ENCODE results near the gene TBC1D9B.
A peak's percentile ranks its signal among the peaks of the same experiment; 100 is the strongest.

The TBC1D9B gene

GRCh38 chr5:179866241-179867078 lies 41.2 kb downstream of the TBC1D9B start:
- H3K27me3 ChIP-seq (replicated peaks in 2 of 5; ENCODE audit: control insufficient read depth in 4 of 5, insufficient read depth in 5 of 5, low read length in 4 of 5): no peaks in the 10 kb centered on the region
- ChIA-PET CTCF (interaction anchor here (1.1 kb wide), 1 partner anchor 107 kb away, joined by 3 read pairs; no protein-coding TSS in a partner anchor), POLR2A (no interaction called here)
- H3K27ac ChIP-seq (ENCODE audit: insufficient read depth in 1 of 2, low read depth in 1 of 2, low read length in 2 of 2, poor library complexity in 1 of 2, severe bottlenecking in 2 of 2): no peak overlapping the region
- no peaks in the 10 kb centered on the region for H3K9me3 ChIP-seq (ENCODE audit: control extremely low read depth in 1 of 5, control insufficient read depth in 4 of 5, insufficient read depth in 2 of 5, low read depth in 1 of 5, low read length in 4 of 5)
- H3K36me3 ChIP-seq (ENCODE audit: control insufficient read depth in 4 of 4, insufficient read depth in 4 of 4, low read length in 3 of 4): peaks cover 5 to 90% (median 71%) of the 10 kb centered on the region in 4 experiments
- H3K4me1 ChIP-seq (ENCODE audit: control extremely low read depth in 1 of 4, control insufficient read depth in 4 of 4, insufficient read depth in 4 of 4, low read length in 3 of 4): no peaks in the 10 kb centered on the region
- 93% methylated on average over 18 of the region's 21 CpGs for WGBS (ENCODE audit: insufficient coverage)
- DNase-seq: peak in 2 of 3 donors; percentile 26 to 33
- no peak overlapping the region for H3K4me3 ChIP-seq (ENCODE audit: control insufficient read depth in 1 of 7, extremely low read depth in 1 of 7, insufficient read depth in 4 of 7, low read depth in 2 of 7, low read length in 6 of 7)

GRCh38 chr5:179865491-179866240 lies 42.0 kb downstream of the TBC1D9B start:
- no peaks in the 10 kb centered on the region for H3K27me3 ChIP-seq (replicated peaks in 2 of 5; ENCODE audit: control insufficient read depth in 4 of 5, insufficient read depth in 5 of 5, low read length in 4 of 5)
- no peaks in the 10 kb centered on the region for H3K4me1 ChIP-seq (ENCODE audit: control extremely low read depth in 1 of 4, control insufficient read depth in 4 of 4, insufficient read depth in 4 of 4, low read length in 3 of 4)
- H3K36me3 ChIP-seq (ENCODE audit: control insufficient read depth in 4 of 4, insufficient read depth in 4 of 4, low read length in 3 of 4): peaks cover 5 to 82% (median 63%) of the 10 kb centered on the region in 4 experiments
- H3K27ac ChIP-seq (ENCODE audit: insufficient read depth in 1 of 2, low read depth in 1 of 2, low read length in 2 of 2, poor library complexity in 1 of 2, severe bottlenecking in 2 of 2): no peak overlapping the region
- no peak overlapping the region for H3K4me3 ChIP-seq (ENCODE audit: control insufficient read depth in 1 of 7, extremely low read depth in 1 of 7, insufficient read depth in 4 of 7, low read depth in 2 of 7, low read length in 6 of 7)
- H3K9me3 ChIP-seq (ENCODE audit: control extremely low read depth in 1 of 5, control insufficient read depth in 4 of 5, insufficient read depth in 2 of 5, low read depth in 1 of 5, low read length in 4 of 5): no peaks in the 10 kb centered on the region
- CTCF ChIA-PET: no interaction called here
- DNase-seq: no peak
- 95% methylated on average over 12 of the region's 15 CpGs for WGBS (ENCODE audit: insufficient coverage)
- POLR2A ChIA-PET: interaction anchor here (0.7 kb wide), 1 partner anchor 9 kb away, joined by 3 read pairs; no protein-coding TSS in a partner anchor

GRCh38 chr5:179864686-179865085 lies 43.0 kb downstream of the TBC1D9B start:
- DNase-seq: no peak
- H3K4me1 ChIP-seq (ENCODE audit: control extremely low read depth in 1 of 4, control insufficient read depth in 4 of 4, insufficient read depth in 4 of 4, low read length in 3 of 4): peaks cover 0 to 3% (median 0%) of the 10 kb centered on the region in 4 experiments
- ChIA-PET POLR2A (no interaction called here), CTCF (interaction anchor here (1.2 kb wide), 1 partner anchor 61 kb away, joined by 4 read pairs; no protein-coding TSS in a partner anchor)
- H3K9me3 ChIP-seq (ENCODE audit: control extremely low read depth in 1 of 5, control insufficient read depth in 4 of 5, insufficient read depth in 2 of 5, low read depth in 1 of 5, low read length in 4 of 5): no peaks in the 10 kb centered on the region
- 100% methylated on average over 7 of the region's 7 CpGs for WGBS (ENCODE audit: insufficient coverage)
- H3K27me3 ChIP-seq (replicated peaks in 2 of 5; ENCODE audit: control insufficient read depth in 4 of 5, insufficient read depth in 5 of 5, low read length in 4 of 5): no peaks in the 10 kb centered on the region
- no peak overlapping the region for H3K4me3 ChIP-seq (ENCODE audit: control insufficient read depth in 1 of 7, extremely low read depth in 1 of 7, insufficient read depth in 4 of 7, low read depth in 2 of 7, low read length in 6 of 7)
- no peak overlapping the region for H3K27ac ChIP-seq (ENCODE audit: insufficient read depth in 1 of 2, low read depth in 1 of 2, low read length in 2 of 2, poor library complexity in 1 of 2, severe bottlenecking in 2 of 2)
- H3K36me3 ChIP-seq (ENCODE audit: control insufficient read depth in 4 of 4, insufficient read depth in 4 of 4, low read length in 3 of 4): peaks cover 5 to 72% (median 56%) of the 10 kb centered on the region in 4 experiments

- no peak for DNase-seq
- Histone ChIP-seq H3K9me3 (ENCODE audit: control extremely low read depth in 1 of 5, control insufficient read depth in 4 of 5, insufficient read depth in 2 of 5, low read depth in 1 of 5, low read length in 4 of 5) (no peaks in the 10 kb centered on the region), H3K27me3 (replicated peaks in 2 of 5; ENCODE audit: control insufficient read depth in 4 of 5, insufficient read depth in 5 of 5, low read length in 4 of 5) (no peaks in the 10 kb centered on the region), H3K36me3 (ENCODE audit: control insufficient read depth in 4 of 4, insufficient read depth in 4 of 4, low read length in 3 of 4) (peaks cover 5 to 62% (median 45%) of the 10 kb centered on the region in 4 experiments), H3K4me3 (ENCODE audit: control insufficient read depth in 1 of 7, extremely low read depth in 1 of 7, insufficient read depth in 4 of 7, low read depth in 2 of 7, low read length in 6 of 7) (no peak overlapping the region), H3K27ac (ENCODE audit: insufficient read depth in 1 of 2, low read depth in 1 of 2, low read length in 2 of 2, poor library complexity in 1 of 2, severe bottlenecking in 2 of 2) (no peak overlapping the region), H3K4me1 (ENCODE audit: control extremely low read depth in 1 of 4, control insufficient read depth in 4 of 4, insufficient read depth in 4 of 4, low read length in 3 of 4) (peaks cover 0 to 10% (median 6%) of the 10 kb centered on the region in 4 experiments)
- over 99% methylated on average over 31 of the region's 31 CpGs for WGBS (ENCODE audit: insufficient coverage)
- POLR2A ChIA-PET: no interaction called here
- CTCF ChIA-PET: interaction anchor here (1.2 kb wide), 1 partner anchor 60 kb away, joined by 4 read pairs; no protein-coding TSS in a partner anchor
These were observed 44.1 kb downstream of the TBC1D9B start for GRCh38 chr5:179863449-179864085.

- Histone ChIP-seq H3K27ac (ENCODE audit: insufficient read depth in 1 of 2, low read depth in 1 of 2, low read length in 2 of 2, poor library complexity in 1 of 2, severe bottlenecking in 2 of 2) (no peak overlapping the region), H3K36me3 (ENCODE audit: control insufficient read depth in 4 of 4, insufficient read depth in 4 of 4, low read length in 3 of 4) (peaks cover 5 to 57% (median 42%) of the 10 kb centered on the region in 4 experiments), H3K9me3 (ENCODE audit: control extremely low read depth in 1 of 5, control insufficient read depth in 4 of 5, insufficient read depth in 2 of 5, low read depth in 1 of 5, low read length in 4 of 5) (no peaks in the 10 kb centered on the region), H3K27me3 (replicated peaks in 2 of 5; ENCODE audit: control insufficient read depth in 4 of 5, insufficient read depth in 5 of 5, low read length in 4 of 5) (no peaks in the 10 kb centered on the region), H3K4me3 (ENCODE audit: control insufficient read depth in 1 of 7, extremely low read depth in 1 of 7, insufficient read depth in 4 of 7, low read depth in 2 of 7, low read length in 6 of 7) (no peak overlapping the region), H3K4me1 (ENCODE audit: control extremely low read depth in 1 of 4, control insufficient read depth in 4 of 4, insufficient read depth in 4 of 4, low read length in 3 of 4) (peaks cover 2 to 12% (median 8%) of the 10 kb centered on the region in 4 experiments)
- WGBS (ENCODE audit: insufficient coverage): 99% methylated on average over 8 of the region's 9 CpGs
- no peak for DNase-seq
- ChIA-PET CTCF (no interaction called here), POLR2A (no interaction called here)
These were observed 44.8 kb downstream of the TBC1D9B start for GRCh38 chr5:179862891-179863290.

- POLR2A ChIA-PET: no interaction called here
- DNase-seq: no peak
- CTCF ChIA-PET: no interaction called here
- Histone ChIP-seq H3K36me3 (ENCODE audit: control insufficient read depth in 4 of 4, insufficient read depth in 4 of 4, low read length in 3 of 4) (peaks cover 5 to 51% (median 39%) of the 10 kb centered on the region in 4 experiments), H3K9me3 (ENCODE audit: control extremely low read depth in 1 of 5, control insufficient read depth in 4 of 5, insufficient read depth in 2 of 5, low read depth in 1 of 5, low read length in 4 of 5) (no peaks in the 10 kb centered on the region), H3K27ac (ENCODE audit: insufficient read depth in 1 of 2, low read depth in 1 of 2, low read length in 2 of 2, poor library complexity in 1 of 2, severe bottlenecking in 2 of 2) (no peak overlapping the region), H3K4me3 (ENCODE audit: control insufficient read depth in 1 of 7, extremely low read depth in 1 of 7, insufficient read depth in 4 of 7, low read depth in 2 of 7, low read length in 6 of 7) (no peak overlapping the region), H3K27me3 (replicated peaks in 2 of 5; ENCODE audit: control insufficient read depth in 4 of 5, insufficient read depth in 5 of 5, low read length in 4 of 5) (no peaks in the 10 kb centered on the region), H3K4me1 (ENCODE audit: control extremely low read depth in 1 of 4, control insufficient read depth in 4 of 4, insufficient read depth in 4 of 4, low read length in 3 of 4) (peaks cover 3 to 15% (median 10%) of the 10 kb centered on the region in 4 experiments)
- whole genome bisulfite sequencing (ENCODE audit: insufficient coverage): 100% methylated on average over 2 of the region's 2 CpGs
These were observed 45.4 kb downstream of the TBC1D9B start for GRCh38 chr5:179862296-179862695.
